SU-DHL-6 (cell line): ENCODE data around the gene MYO1D.
A peak's percentile ranks its signal among the peaks of the same experiment; 100 is the strongest.

Source experiments
- H2AFZ ChIP-seq: fragments of 200-600 bp; sonication (generic); 2 replicates; pipeline ENCODE4 v1.6.1; 2014; ENCODE audit warnings: low read depth, mild to moderate bottlenecking, moderate library complexity, mixed read lengths, antibody characterized with exemption, low read length; ENCODE audit not compliant: severe bottlenecking
- H3F3A ChIP-seq: fragments of 200-600 bp; shearing (Covaris generic); 2 replicates; pipeline ENCODE4 v1.6.0; 2016; ENCODE audit warnings: antibody characterized with exemption, mild to moderate bottlenecking; ENCODE audit not compliant: insufficient read depth
- H3K27ac ChIP-seq: fragments of 200-600 bp; sonication (generic); 2 replicates; pipeline ENCODE4 v1.5.1; 2016; ENCODE audit warnings: low read depth, mild to moderate bottlenecking, low read length, moderate library complexity, mixed read lengths
- H3K27me3 ChIP-seq: fragments of 200-600 bp; sonication (generic), shearing (Covaris generic); 2 replicates; pipeline ENCODE4 v1.6.0; 2014; ENCODE audit warnings: mild to moderate bottlenecking, low read length
- H3K36me3 ChIP-seq: fragments of 200-600 bp; sonication (generic); 2 replicates; pipeline ENCODE4 v1.6.1; 2014; ENCODE audit warnings: mild to moderate bottlenecking, low read length, mixed read lengths
- H3K4me2 ChIP-seq: fragments of 300-600, 200-600 bp; shearing (Covaris generic), sonication (generic); 2 replicates; pipeline ENCODE4 v1.6.0; 2014; ENCODE audit warnings: low read length, low read depth, mild to moderate bottlenecking; ENCODE audit not compliant: poor library complexity, severe bottlenecking
- H3K4me3 ChIP-seq: fragments of 200-600 bp; sonication (generic); 2 replicates; pipeline ENCODE4 v1.5.1; 2014; ENCODE audit warnings: antibody characterized with exemption, low read length, mild to moderate bottlenecking, mixed read lengths; ENCODE audit not compliant: insufficient read depth, poor library complexity, severe bottlenecking
- H3K79me2 ChIP-seq: fragments of 200-600 bp; sonication (generic); 2 replicates; pipeline ENCODE4 v1.6.1; 2014; ENCODE audit warnings: mild to moderate bottlenecking, low read length, moderate library complexity; ENCODE audit not compliant: insufficient read depth
- H3K9ac ChIP-seq: fragments of 200-600 bp; sonication (generic); 2 replicates; pipeline ENCODE4 v1.7.0; 2014; ENCODE audit warnings: mild to moderate bottlenecking, low read length
- H3K9me2 ChIP-seq: fragments of 200-600 bp; sonication (generic); replicated peaks from 2 replicates; pipeline ENCODE4 v1.6.1; 2014; ENCODE audit warnings: low read length; ENCODE audit not compliant: insufficient read depth
- H3K9me3 ChIP-seq: fragments of 200-600 bp; sonication (generic); 2 replicates; pipeline ENCODE4 v1.6.1; 2014; ENCODE audit warnings: low read length, mixed read lengths; ENCODE audit not compliant: insufficient read depth
- H4K20me1 ChIP-seq: fragments of 200-600 bp; sonication (generic); 2 replicates; pipeline ENCODE4 v1.6.1; 2014; ENCODE audit warnings: low read depth, mild to moderate bottlenecking, antibody characterized with exemption, low read length, moderate library complexity, mixed read lengths
- CTCF ChIP-seq: fragments of 200-600 bp; sonication (generic); IDR thresholded peaks from one replicate; pipeline ENCODE4 v1.5.1; 2017; ENCODE audit warnings: antibody characterized with exemption, mild to moderate bottlenecking, low read length, moderate library complexity; ENCODE audit not compliant: insufficient read depth, poor library complexity, severe bottlenecking
- EZH2phosphoT487 ChIP-seq: fragments of 200-600 bp; sonication (generic), shearing (Covaris generic); conservative IDR thresholded peaks from 2 replicates; pipeline ENCODE4 v1.6.1; 2018; ENCODE audit warnings: mild to moderate bottlenecking, antibody characterized with exemption, low read length, moderate library complexity, mixed read lengths

MYO1D gene

GRCh38 chr17:32786169-32786568 lies 90.8 kb downstream of the MYO1D start:
- no peak for TF ChIP-seq EZH2phosphoT487
- no peak for TF ChIP-seq CTCF
- no peaks in the 10 kb centered on the region for H3F3A ChIP-seq
- H3K27me3 ChIP-seq = no peaks in the 10 kb centered on the region
- no peaks in the 10 kb centered on the region for H3K36me3 ChIP-seq
- no peak overlapping the region for H3K9ac ChIP-seq
- no peak overlapping the region for H2AFZ ChIP-seq
- no peaks in the 10 kb centered on the region for H3K9me3 ChIP-seq
- H3K4me3 ChIP-seq = no peak overlapping the region
- H3K27ac ChIP-seq = no peak overlapping the region
- H3K4me2 ChIP-seq = no peak overlapping the region
- H4K20me1 ChIP-seq = no peaks in the 10 kb centered on the region
- H3K79me2 ChIP-seq = no peaks in the 10 kb centered on the region
- H3K9me2 ChIP-seq = no peaks in the 10 kb centered on the region

GRCh38 chr17:32784113-32784512 lies 92.8 kb downstream of the MYO1D start:
- Histone ChIP-seq H3K4me2 (no peak overlapping the region), H3K27me3 (no peaks in the 10 kb centered on the region), H3K4me3 (no peak overlapping the region), H3K27ac (no peak overlapping the region), H3K9me3 (no peaks in the 10 kb centered on the region), H3K79me2 (no peaks in the 10 kb centered on the region), H3K9ac (no peak overlapping the region), H3K36me3 (no peaks in the 10 kb centered on the region), H4K20me1 (no peaks in the 10 kb centered on the region), H2AFZ (no peak overlapping the region), H3F3A (no peaks in the 10 kb centered on the region), H3K9me2 (no peaks in the 10 kb centered on the region)
- TF ChIP-seq EZH2phosphoT487 (no peak), CTCF (no peak)

GRCh38 chr17:32783602-32784001 lies 93.3 kb downstream of the MYO1D start:
- H4K20me1 ChIP-seq = no peaks in the 10 kb centered on the region
- no peaks in the 10 kb centered on the region for H3K9me2 ChIP-seq

More at GRCh38 chr17:32783602-32784001, 93.3 kb downstream of the MYO1D start:
- Histone ChIP-seq H3K27ac (no peak overlapping the region), H3K9me3 (no peaks in the 10 kb centered on the region), H3F3A (no peaks in the 10 kb centered on the region), H3K4me3 (no peak overlapping the region), H3K27me3 (no peaks in the 10 kb centered on the region), H2AFZ (no peak overlapping the region), H3K36me3 (no peaks in the 10 kb centered on the region), H3K4me2 (no peak overlapping the region), H3K9ac (no peak overlapping the region), H3K79me2 (no peaks in the 10 kb centered on the region)
- TF ChIP-seq EZH2phosphoT487 (no peak), CTCF (peak; percentile 52)
